ENCODE data around the gene PDS5B.

Gene PDS5B

GRCh38 chr13:32582281-32582680 is 4.0 kb upstream of the PDS5B start:
- no peak for DNase-seq (ENCODE audit: low read depth)
- TF ChIP-seq CTCF (conservative IDR thresholded peaks at IDR 0.05; ENCODE audit: low read depth, low read length), result no peak
- no peak overlapping the region for H3K4me3 ChIP-seq (ENCODE audit: low read depth, low read length)

- TF ChIP-seq CTCF (conservative IDR thresholded peaks at IDR 0.05; ENCODE audit: low read depth, low read length), result no peak
- no peak overlapping the region for H3K4me3 ChIP-seq (ENCODE audit: low read depth, low read length)
- no peak for DNase-seq (ENCODE audit: low read depth)
These were observed 3.3 kb upstream of the PDS5B start for GRCh38 chr13:32582991-32583390.

- no peak for DNase-seq (ENCODE audit: low read depth)
- H3K4me3 ChIP-seq (ENCODE audit: low read depth, low read length), result peak overlapping the region; percentile 54
- TF ChIP-seq CTCF (conservative IDR thresholded peaks at IDR 0.05; ENCODE audit: low read depth, low read length), result no peak
These were observed 637 bp upstream of the PDS5B start for GRCh38 chr13:32585550-32586079.

- peak; percentile 18 for TF ChIP-seq CTCF (conservative IDR thresholded peaks at IDR 0.05; ENCODE audit: low read depth, low read length)
- peak overlapping the region; percentile 70 for H3K4me3 ChIP-seq (ENCODE audit: low read depth, low read length)
- peak; percentile 76 for DNase-seq (ENCODE audit: low read depth)
These were observed 959 bp downstream of the PDS5B start for GRCh38 chr13:32587011-32587810.

GRCh38 chr13:32587811-32588170 is 1.5 kb downstream of the PDS5B start:
- peak overlapping the region; percentile 70 for H3K4me3 ChIP-seq (ENCODE audit: low read depth, low read length)
- no peak for DNase-seq (ENCODE audit: low read depth)
- TF ChIP-seq CTCF (conservative IDR thresholded peaks at IDR 0.05; ENCODE audit: low read depth, low read length), result no peak

GRCh38 chr13:32588736-32589135 is 2.5 kb downstream of the PDS5B start:
- DNase-seq (ENCODE audit: low read depth), result no peak
- no peak for TF ChIP-seq CTCF (conservative IDR thresholded peaks at IDR 0.05; ENCODE audit: low read depth, low read length)
- H3K4me3 ChIP-seq (ENCODE audit: low read depth, low read length), result peak overlapping the region; percentile 33

DNA sequence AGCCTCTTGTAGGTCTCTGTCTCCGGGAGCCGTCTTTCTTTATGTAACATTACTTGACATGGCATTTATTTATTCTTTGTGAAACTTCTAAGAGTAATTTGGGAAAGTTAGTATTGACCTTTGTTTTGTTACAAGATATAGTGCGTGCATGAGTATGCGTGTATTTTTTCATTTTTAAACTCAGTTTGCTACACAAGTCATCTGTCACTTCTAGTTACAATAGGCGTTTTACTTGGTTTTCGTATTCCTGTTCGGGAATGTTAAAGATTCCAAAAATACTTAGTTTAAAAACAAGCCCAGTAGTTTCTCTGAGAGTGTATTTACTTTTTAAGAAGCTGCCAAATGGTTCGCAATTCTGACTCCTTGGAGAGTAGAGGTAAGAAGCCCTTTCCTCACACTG is 3.2 kb downstream of the PDS5B start:
- no peak for DNase-seq (ENCODE audit: low read depth)
- no peak for TF ChIP-seq CTCF (conservative IDR thresholded peaks at IDR 0.05; ENCODE audit: low read depth, low read length)
- peak overlapping the region; percentile 1 for H3K4me3 ChIP-seq (ENCODE audit: low read depth, low read length)
